ENCODE measurements around the gene FFAR4. TPM values are rescaled to one million over a fixed set of nuclear protein-coding genes. Genes with fewer than 3 reads are reported as not detected.

Gene FFAR4
- total RNA-seq, 2 experiments from 2014 or later, result not detected

DNA sequence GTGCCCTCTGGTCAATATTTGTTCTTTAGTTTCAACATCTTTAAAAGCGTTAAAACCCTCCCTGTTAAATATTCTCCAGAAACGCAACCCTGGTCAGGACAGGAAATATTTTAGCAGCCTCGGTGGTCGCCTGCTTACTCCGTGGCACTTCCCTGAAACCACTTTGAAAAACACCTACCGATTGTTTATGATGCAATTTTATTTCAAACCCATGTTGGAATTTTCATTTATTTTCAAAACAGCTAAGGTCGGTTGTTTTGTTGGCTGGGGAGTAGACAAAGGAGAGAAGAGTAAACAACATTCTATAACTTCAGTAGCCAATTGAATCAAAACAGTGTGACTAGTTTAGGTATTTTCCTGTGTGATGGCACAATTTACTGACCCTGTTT lies 35.3 kb downstream of the FFAR4 start:
- no peak overlapping the region for H3K27ac Mint-ChIP-seq
- intact Hi-C loops (cut with DNase I, micrococcal nuclease), result no loop called here
- TF ChIP-seq CTCF (IDR thresholded peaks at IDR 0.05), result no peak
- H3K36me3 Mint-ChIP-seq (ENCODE audit: low read depth), result no peaks in the 10 kb centered on the region
- Histone ChIP-seq H3K4me3 (ENCODE audit: low read length) (no peak overlapping the region), H3K4me1 (ENCODE audit: insufficient read depth, low read length) (no peaks in the 10 kb centered on the region), H3K27me3 (ENCODE audit: control insufficient read depth in 1 of 2, insufficient read depth in 2 of 2, low read length in 2 of 2) (peaks cover 20 to 50% of the 10 kb centered on the region in 2 experiments), H3K27ac (ENCODE audit: low read depth in 1 of 2, low read length in 2 of 2) (no peak overlapping the region), H3K9me3 (ENCODE audit: control insufficient read depth in 1 of 2, insufficient read depth in 1 of 2, low read length in 2 of 2) (no peaks in the 10 kb centered on the region), H3K36me3 (ENCODE audit: insufficient read depth, low read length) (no peaks in the 10 kb centered on the region)
- H3K27me3 Mint-ChIP-seq, result peaks cover 65% of the 10 kb centered on the region
- ChIA-PET CTCF (no interaction called here), POLR2A (no interaction called here)
- H3K9me3 Mint-ChIP-seq, result no peaks in the 10 kb centered on the region
- H3K4me3 Mint-ChIP-seq, result no peak overlapping the region
- DNase-seq (no peak), ATAC-seq (ENCODE audit: poor library complexity) (no peak)
- no peaks in the 10 kb centered on the region for H3K4me1 Mint-ChIP-seq (ENCODE audit: low read depth)

GRCh38 chr10:93603023-93603422 lies 36.6 kb downstream of the FFAR4 start:
- TF ChIP-seq CTCF (IDR thresholded peaks at IDR 0.05), result no peak
- Histone ChIP-seq H3K4me1 (ENCODE audit: insufficient read depth, low read length) (no peaks in the 10 kb centered on the region), H3K27me3 (ENCODE audit: control insufficient read depth in 1 of 2, insufficient read depth in 2 of 2, low read length in 2 of 2) (peaks cover 20 to 50% of the 10 kb centered on the region in 2 experiments), H3K4me3 (ENCODE audit: low read length) (no peak overlapping the region), H3K27ac (ENCODE audit: low read depth in 1 of 2, low read length in 2 of 2) (no peak overlapping the region), H3K9me3 (ENCODE audit: control insufficient read depth in 1 of 2, insufficient read depth in 1 of 2, low read length in 2 of 2) (peaks cover 2 to 7% of the 10 kb centered on the region in 2 experiments), H3K36me3 (ENCODE audit: insufficient read depth, low read length) (no peaks in the 10 kb centered on the region)
- CTCF ChIA-PET, result no interaction called here
- DNase-seq (no peak), ATAC-seq (ENCODE audit: poor library complexity) (no peak)
- no peaks in the 10 kb centered on the region for H3K36me3 Mint-ChIP-seq (ENCODE audit: low read depth)
- H3K4me3 Mint-ChIP-seq, result no peak overlapping the region
- H3K4me1 Mint-ChIP-seq (ENCODE audit: low read depth), result no peaks in the 10 kb centered on the region
- intact Hi-C loops (cut with DNase I, micrococcal nuclease), result no loop called here
- no peak overlapping the region for H3K27ac Mint-ChIP-seq
- peaks cover 64% of the 10 kb centered on the region for H3K27me3 Mint-ChIP-seq
- POLR2A ChIA-PET, result no interaction called here
- no peaks in the 10 kb centered on the region for H3K9me3 Mint-ChIP-seq

GRCh38 chr10:93604146-93604545 lies 37.7 kb downstream of the FFAR4 start:
- Mint-ChIP-seq H3K36me3 (ENCODE audit: low read depth) (no peaks in the 10 kb centered on the region), H3K4me1 (ENCODE audit: low read depth) (no peaks in the 10 kb centered on the region), H3K9me3 (peaks cover 2% of the 10 kb centered on the region), H3K4me3 (no peak overlapping the region), H3K27me3 (peaks cover 67% of the 10 kb centered on the region), H3K27ac (no peak overlapping the region)
- Histone ChIP-seq H3K4me1 (ENCODE audit: insufficient read depth, low read length) (no peaks in the 10 kb centered on the region), H3K27ac (ENCODE audit: low read depth in 1 of 2, low read length in 2 of 2) (no peak overlapping the region), H3K27me3 (ENCODE audit: control insufficient read depth in 1 of 2, insufficient read depth in 2 of 2, low read length in 2 of 2) (peaks cover 21 to 54% of the 10 kb centered on the region in 2 experiments), H3K36me3 (ENCODE audit: insufficient read depth, low read length) (no peaks in the 10 kb centered on the region), H3K4me3 (ENCODE audit: low read length) (no peak overlapping the region), H3K9me3 (ENCODE audit: control insufficient read depth in 1 of 2, insufficient read depth in 1 of 2, low read length in 2 of 2) (peaks cover 3 to 7% of the 10 kb centered on the region in 2 experiments)
- intact Hi-C loops (cut with DNase I, micrococcal nuclease), result no loop called here
- ATAC-seq (ENCODE audit: poor library complexity), result no peak
- DNase-seq, result no peak
- TF ChIP-seq CTCF (IDR thresholded peaks at IDR 0.05), result no peak
- ChIA-PET POLR2A (no interaction called here), CTCF (no interaction called here)
